DOHH2 (cell line): ENCODE results near the gene ZDHHC5.

Source experiments
- EZH2phosphoT487 ChIP-seq: fragments of 200-600 bp; sonication (generic); IDR thresholded peaks from 2 replicates; pipeline ENCODE4 v1.6.1; 2017; ENCODE audit warnings: borderline replicate concordance, mild to moderate bottlenecking, antibody characterized with exemption, low read length, moderate library complexity, mixed read lengths
- TF ChIP-seq, protein P1 (sequence below): fragments of 200-600 bp; sonication (generic); IDR thresholded peaks from one replicate; pipeline ENCODE4 v1.5.1; 2014; ENCODE audit warnings: antibody characterized with exemption, mild to moderate bottlenecking, low read depth, low read length; ENCODE audit not compliant: poor library complexity, severe bottlenecking

DNA sequence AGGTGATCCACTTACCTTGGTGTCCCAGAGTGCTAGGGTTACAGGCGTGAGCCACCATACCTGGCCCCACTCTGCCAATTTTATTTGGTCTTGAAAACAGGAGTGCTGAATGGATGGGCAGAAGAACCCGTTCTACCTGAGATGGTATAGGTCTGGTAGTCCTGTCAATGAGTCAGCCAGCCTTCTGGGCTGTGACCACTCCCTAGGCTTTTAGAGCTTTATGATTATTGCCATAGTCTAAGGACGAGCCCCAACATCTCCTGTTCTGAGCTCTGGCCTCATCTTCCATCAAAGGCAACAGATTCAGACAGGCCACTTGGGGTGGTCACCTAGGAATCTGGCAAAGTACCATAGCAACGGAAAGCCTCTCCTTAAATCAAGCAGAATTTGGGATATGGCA is 11.5 kb downstream of the ZDHHC5 start:
- TF ChIP-seq, protein P1, sequence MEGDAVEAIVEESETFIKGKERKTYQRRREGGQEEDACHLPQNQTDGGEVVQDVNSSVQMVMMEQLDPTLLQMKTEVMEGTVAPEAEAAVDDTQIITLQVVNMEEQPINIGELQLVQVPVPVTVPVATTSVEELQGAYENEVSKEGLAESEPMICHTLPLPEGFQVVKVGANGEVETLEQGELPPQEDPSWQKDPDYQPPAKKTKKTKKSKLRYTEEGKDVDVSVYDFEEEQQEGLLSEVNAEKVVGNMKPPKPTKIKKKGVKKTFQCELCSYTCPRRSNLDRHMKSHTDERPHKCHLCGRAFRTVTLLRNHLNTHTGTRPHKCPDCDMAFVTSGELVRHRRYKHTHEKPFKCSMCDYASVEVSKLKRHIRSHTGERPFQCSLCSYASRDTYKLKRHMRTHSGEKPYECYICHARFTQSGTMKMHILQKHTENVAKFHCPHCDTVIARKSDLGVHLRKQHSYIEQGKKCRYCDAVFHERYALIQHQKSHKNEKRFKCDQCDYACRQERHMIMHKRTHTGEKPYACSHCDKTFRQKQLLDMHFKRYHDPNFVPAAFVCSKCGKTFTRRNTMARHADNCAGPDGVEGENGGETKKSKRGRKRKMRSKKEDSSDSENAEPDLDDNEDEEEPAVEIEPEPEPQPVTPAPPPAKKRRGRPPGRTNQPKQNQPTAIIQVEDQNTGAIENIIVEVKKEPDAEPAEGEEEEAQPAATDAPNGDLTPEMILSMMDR, result no peak
- no peak for TF ChIP-seq EZH2phosphoT487
